ENCODE results near the gene AFG3L2.

The AFG3L2 gene

GRCh38 chr18:12362473-12363174, 14.4 kb downstream of the AFG3L2 start:
- Histone ChIP-seq H2AFZ (ENCODE audit: low read length, unreplicated experiment) (no peak overlapping the region), H3K4me3 (ENCODE audit: low read depth, low read length) (no peak overlapping the region), H3K27ac (ENCODE audit: low read depth, low read length) (no peak overlapping the region), H3K36me3 (ENCODE audit: insufficient read depth, low read length) (peaks cover 18% of the 10 kb centered on the region), H3K79me2 (ENCODE audit: control insufficient read depth, insufficient read depth, low read length, unreplicated experiment) (peaks cover 13% of the 10 kb centered on the region), H3K4me1 (ENCODE audit: control insufficient read depth, insufficient read depth, low read length, unreplicated experiment) (peaks cover 20% of the 10 kb centered on the region), H3K27me3 (ENCODE audit: insufficient read depth, low read length) (no peaks in the 10 kb centered on the region)

GRCh38 chr18:12361770-12362378, 15.2 kb downstream of the AFG3L2 start:
- H3K36me3 ChIP-seq (ENCODE audit: insufficient read depth, low read length) = peaks cover 10% of the 10 kb centered on the region
- H3K27ac ChIP-seq (ENCODE audit: low read depth, low read length) = no peak overlapping the region
- H3K4me1 ChIP-seq (ENCODE audit: control insufficient read depth, insufficient read depth, low read length, unreplicated experiment) = peaks cover 20% of the 10 kb centered on the region
- H3K79me2 ChIP-seq (ENCODE audit: control insufficient read depth, insufficient read depth, low read length, unreplicated experiment) = peaks cover 11% of the 10 kb centered on the region
- H3K4me3 ChIP-seq (ENCODE audit: low read depth, low read length) = no peak overlapping the region
- no peak overlapping the region for H2AFZ ChIP-seq (ENCODE audit: low read length, unreplicated experiment)
- no peaks in the 10 kb centered on the region for H3K27me3 ChIP-seq (ENCODE audit: insufficient read depth, low read length)

GRCh38 chr18:12359515-12359927, 17.5 kb downstream of the AFG3L2 start:
- H2AFZ ChIP-seq (ENCODE audit: low read length, unreplicated experiment) = no peak overlapping the region
- no peaks in the 10 kb centered on the region for H3K27me3 ChIP-seq (ENCODE audit: insufficient read depth, low read length)
- H3K4me3 ChIP-seq (ENCODE audit: low read depth, low read length) = no peak overlapping the region
- H3K36me3 ChIP-seq (ENCODE audit: insufficient read depth, low read length) = peaks cover 12% of the 10 kb centered on the region
- 0 out of 2 replicates have a peak overlapping the region, but pooled peaks have one; percentile 15 for H3K27ac ChIP-seq (ENCODE audit: low read depth, low read length)
- H3K79me2 ChIP-seq (ENCODE audit: control insufficient read depth, insufficient read depth, low read length, unreplicated experiment) = no peaks in the 10 kb centered on the region
- H3K4me1 ChIP-seq (ENCODE audit: control insufficient read depth, insufficient read depth, low read length, unreplicated experiment) = peaks cover 20% of the 10 kb centered on the region

- Histone ChIP-seq H3K79me2 (ENCODE audit: control insufficient read depth, insufficient read depth, low read length, unreplicated experiment) (no peaks in the 10 kb centered on the region), H3K27ac (ENCODE audit: low read depth, low read length) (no peak overlapping the region), H3K4me1 (ENCODE audit: control insufficient read depth, insufficient read depth, low read length, unreplicated experiment) (no peaks in the 10 kb centered on the region), H2AFZ (ENCODE audit: low read length, unreplicated experiment) (no peak overlapping the region), H3K36me3 (ENCODE audit: insufficient read depth, low read length) (peaks cover 28% of the 10 kb centered on the region), H3K27me3 (ENCODE audit: insufficient read depth, low read length) (no peaks in the 10 kb centered on the region), H3K4me3 (ENCODE audit: low read depth, low read length) (no peak overlapping the region)
Observed at GRCh38 chr18:12352188-12352587, 24.8 kb downstream of the AFG3L2 start.

GRCh38 chr18:12347895-12348294, 29.1 kb downstream of the AFG3L2 start:
- Histone ChIP-seq H3K4me3 (ENCODE audit: low read depth, low read length) (no peak overlapping the region), H2AFZ (ENCODE audit: low read length, unreplicated experiment) (no peak overlapping the region), H3K36me3 (ENCODE audit: insufficient read depth, low read length) (peaks cover 21% of the 10 kb centered on the region), H3K4me1 (ENCODE audit: control insufficient read depth, insufficient read depth, low read length, unreplicated experiment) (no peaks in the 10 kb centered on the region), H3K79me2 (ENCODE audit: control insufficient read depth, insufficient read depth, low read length, unreplicated experiment) (no peaks in the 10 kb centered on the region), H3K27me3 (ENCODE audit: insufficient read depth, low read length) (no peaks in the 10 kb centered on the region), H3K27ac (ENCODE audit: low read depth, low read length) (no peak overlapping the region)

GRCh38 chr18:12346240-12346565, 30.8 kb downstream of the AFG3L2 start:
- Histone ChIP-seq H2AFZ (ENCODE audit: low read length, unreplicated experiment) (no peak overlapping the region), H3K4me1 (ENCODE audit: control insufficient read depth, insufficient read depth, low read length, unreplicated experiment) (no peaks in the 10 kb centered on the region), H3K27ac (ENCODE audit: low read depth, low read length) (no peak overlapping the region), H3K79me2 (ENCODE audit: control insufficient read depth, insufficient read depth, low read length, unreplicated experiment) (no peaks in the 10 kb centered on the region), H3K4me3 (ENCODE audit: low read depth, low read length) (no peak overlapping the region), H3K36me3 (ENCODE audit: insufficient read depth, low read length) (peaks cover 14% of the 10 kb centered on the region), H3K27me3 (ENCODE audit: insufficient read depth, low read length) (no peaks in the 10 kb centered on the region)

GRCh38 chr18:12345491-12346239, 31.4 kb downstream of the AFG3L2 start:
- Histone ChIP-seq H3K27ac (ENCODE audit: low read depth, low read length) (no peak overlapping the region), H3K4me3 (ENCODE audit: low read depth, low read length) (no peak overlapping the region), H2AFZ (ENCODE audit: low read length, unreplicated experiment) (no peak overlapping the region), H3K4me1 (ENCODE audit: control insufficient read depth, insufficient read depth, low read length, unreplicated experiment) (no peaks in the 10 kb centered on the region), H3K27me3 (ENCODE audit: insufficient read depth, low read length) (no peaks in the 10 kb centered on the region), H3K79me2 (ENCODE audit: control insufficient read depth, insufficient read depth, low read length, unreplicated experiment) (no peaks in the 10 kb centered on the region), H3K36me3 (ENCODE audit: insufficient read depth, low read length) (peaks cover 10% of the 10 kb centered on the region)

- Histone ChIP-seq H3K36me3 (ENCODE audit: insufficient read depth, low read length) (no peaks in the 10 kb centered on the region; the same call in 1 of the 2 replicates), H3K4me3 (ENCODE audit: low read depth, low read length) (no peak overlapping the region), H2AFZ (ENCODE audit: low read length, unreplicated experiment) (no peak overlapping the region), H3K27ac (ENCODE audit: low read depth, low read length) (no peak overlapping the region), H3K79me2 (ENCODE audit: control insufficient read depth, insufficient read depth, low read length, unreplicated experiment) (no peaks in the 10 kb centered on the region), H3K27me3 (ENCODE audit: insufficient read depth, low read length) (no peaks in the 10 kb centered on the region), H3K4me1 (ENCODE audit: control insufficient read depth, insufficient read depth, low read length, unreplicated experiment) (peaks cover under 1% of the 10 kb centered on the region)
Observed at GRCh38 chr18:12342661-12343060, 34.4 kb downstream of the AFG3L2 start.

- no peak overlapping the region for H3K27ac ChIP-seq (ENCODE audit: low read depth, low read length)
- H3K4me3 ChIP-seq (ENCODE audit: low read depth, low read length) = no peak overlapping the region
- no peaks in the 10 kb centered on the region for H3K79me2 ChIP-seq (ENCODE audit: control insufficient read depth, insufficient read depth, low read length, unreplicated experiment)
- H3K36me3 ChIP-seq (ENCODE audit: insufficient read depth, low read length) = no peaks in the 10 kb centered on the region; the same call in 1 of the 2 replicates
- peaks cover 11% of the 10 kb centered on the region for H3K4me1 ChIP-seq (ENCODE audit: control insufficient read depth, insufficient read depth, low read length, unreplicated experiment)
- no peaks in the 10 kb centered on the region for H3K27me3 ChIP-seq (ENCODE audit: insufficient read depth, low read length)
- H2AFZ ChIP-seq (ENCODE audit: low read length, unreplicated experiment) = no peak overlapping the region
Observed at GRCh38 chr18:12340945-12341660, 35.9 kb downstream of the AFG3L2 start.

- Histone ChIP-seq H3K27ac (ENCODE audit: low read depth, low read length) (no peak overlapping the region), H3K79me2 (ENCODE audit: control insufficient read depth, insufficient read depth, low read length, unreplicated experiment) (no peaks in the 10 kb centered on the region), H2AFZ (ENCODE audit: low read length, unreplicated experiment) (no peak overlapping the region), H3K4me1 (ENCODE audit: control insufficient read depth, insufficient read depth, low read length, unreplicated experiment) (peaks cover 11% of the 10 kb centered on the region), H3K36me3 (ENCODE audit: insufficient read depth, low read length) (peaks cover 9% of the 10 kb centered on the region), H3K27me3 (ENCODE audit: insufficient read depth, low read length) (no peaks in the 10 kb centered on the region), H3K4me3 (ENCODE audit: low read depth, low read length) (no peak overlapping the region)
Observed at GRCh38 chr18:12338382-12338781, 38.6 kb downstream of the AFG3L2 start.

Measured in ACC112 (cell line).